Smooth muscle cell (in vitro differentiated cells): ENCODE measurements around the gene CEP164. TPM values are rescaled to one million over a fixed set of nuclear protein-coding genes. Genes with fewer than 3 reads are reported as not detected.

Experiments
- DNase-seq: peaks from one replicate; lab custom pipeline; 2025; ENCODE audit not compliant: unreplicated experiment; lab: John Stamatoyannopoulos, UW
- H2AFZ ChIP-seq: fragments of 200-600 bp; sonication (generic); 2 replicates; pipeline ENCODE4 v1.6.0; 2016; ENCODE audit warnings: antibody characterized with exemption, low read depth, mild to moderate bottlenecking
- H3F3A ChIP-seq: fragments of 200-600 bp; sonication (generic); 2 replicates; pipeline ENCODE4 v1.6.0; 2017; ENCODE audit warnings: antibody characterized with exemption, low read depth
- H3K27ac ChIP-seq: fragments of 200-600 bp; sonication (generic); 2 replicates; pipeline ENCODE4 v1.5.1; 2016; ENCODE audit warnings: low read depth, mild to moderate bottlenecking
- H3K27me3 ChIP-seq: fragments of 200-600 bp; sonication (generic); 2 replicates; pipeline ENCODE4 v1.6.1; 2016; ENCODE audit warnings: low read depth, mild to moderate bottlenecking
- H3K36me3 ChIP-seq: fragments of 200-600 bp; sonication (generic); 2 replicates; pipeline ENCODE4 v1.5.1; 2016; ENCODE audit warnings: low read depth
- H3K4me1 ChIP-seq: fragments of 200-600 bp; sonication (generic); 2 replicates; pipeline ENCODE4 v1.5.1; 2016; ENCODE audit warnings: low read depth
- H3K4me2 ChIP-seq: fragments of 200-600 bp; sonication (generic); 2 replicates; pipeline ENCODE4 v1.6.0; 2016; ENCODE audit warnings: mild to moderate bottlenecking
- H3K4me3 ChIP-seq: fragments of 200-600 bp; sonication (generic); 2 replicates; pipeline ENCODE4 v1.5.1; 2016; ENCODE audit warnings: mild to moderate bottlenecking
- H3K79me2 ChIP-seq: fragments of 200-600 bp; sonication (generic); 2 replicates; pipeline ENCODE4 v1.6.0; 2016; ENCODE audit warnings: low read depth, mild to moderate bottlenecking
- H3K9ac ChIP-seq: fragments of 200-600 bp; sonication (generic); 2 replicates; pipeline ENCODE4 v1.6.0; 2016; ENCODE audit warnings: low read depth
- H3K9me3 ChIP-seq: fragments of 200-600 bp; sonication (generic); replicated peaks from 2 replicates; pipeline ENCODE4 v1.5.1; 2016; ENCODE audit warnings: low read depth
- H4K20me1 ChIP-seq: fragments of 200-600 bp; sonication (generic); 2 replicates; pipeline ENCODE4 v1.6.0; 2016; ENCODE audit warnings: low read depth
- CTCF ChIP-seq: fragments of 200-600 bp; sonication (generic); IDR thresholded peaks from 2 replicates; pipeline ENCODE4 v1.5.1; 2017; ENCODE audit warnings: borderline replicate concordance, mild to moderate bottlenecking, antibody characterized with exemption; ENCODE audit not compliant: insufficient read depth, poor library complexity, severe bottlenecking
- WGBS: methylation state at CpG from one replicate; pipeline ENCODE4 v1.1.7; 2016; ENCODE audit warnings: low lambda C conversion rate; 5-methylcytosine and 5-hydroxymethylcytosine counted together
- polyA plus RNA-seq: library from polyadenylated mRNA; unstranded; fragments of >200 nt; fragmentation: Nextera tagmentation; extraction: Ambion mirVana; gene quantifications from 2 replicates; pipeline ENCODE4 v1.2.1, GENCODE V29; 2016
- total RNA-seq: library from RNA; depleted of rRNA; stranded (reverse); fragments of >200 nt; gene quantifications from 2 replicates; pipeline ENCODE4 v1.2.3, GENCODE V29; 2014

Gene CEP164
- total and polyA plus RNA-seq, 2 experiments from 2014 or later = 11.2 to 30.7 TPM

GRCh38 chr11:117286588-117286987, 41.1 kb upstream of the CEP164 start:
- Histone ChIP-seq H3K27me3 (no peaks in the 10 kb centered on the region), H3K36me3 (peaks cover 8% of the 10 kb centered on the region), H3K9ac (no peak overlapping the region), H3K9me3 (no peaks in the 10 kb centered on the region), H3F3A (no peaks in the 10 kb centered on the region), H3K4me3 (no peak overlapping the region), H3K4me1 (no peaks in the 10 kb centered on the region), H3K4me2 (no peak overlapping the region), H2AFZ (no peak overlapping the region), H3K79me2 (no peaks in the 10 kb centered on the region), H3K27ac (no peak overlapping the region), H4K20me1 (no peaks in the 10 kb centered on the region)
- WGBS = 98% methylated on average over 2 of the region's 2 CpGs
- DNase-seq = no peak
- TF ChIP-seq CTCF = no peak

- no peaks in the 10 kb centered on the region for H3K4me1 ChIP-seq
- no peak overlapping the region for H3K4me3 ChIP-seq
- no peak for TF ChIP-seq CTCF
- H3K9ac ChIP-seq = no peak overlapping the region
- H3K9me3 ChIP-seq = no peaks in the 10 kb centered on the region
- no peak overlapping the region for H3K4me2 ChIP-seq
- H3K36me3 ChIP-seq = peaks cover 8% of the 10 kb centered on the region
- DNase-seq = no peak
- no peaks in the 10 kb centered on the region for H3K79me2 ChIP-seq
- 88% methylated on average over 3 of the region's 3 CpGs for WGBS
- H4K20me1 ChIP-seq = no peaks in the 10 kb centered on the region
- no peaks in the 10 kb centered on the region for H3F3A ChIP-seq
- H3K27ac ChIP-seq = no peak overlapping the region
- no peaks in the 10 kb centered on the region for H3K27me3 ChIP-seq
- H2AFZ ChIP-seq = no peak overlapping the region
Measured at GRCh38 chr11:117287668-117288067, 40.0 kb upstream of the CEP164 start.

GRCh38 chr11:117289795-117290194, 37.9 kb upstream of the CEP164 start:
- H3K36me3 ChIP-seq = peaks cover 8% of the 10 kb centered on the region
- 95% methylated on average over 1 of the region's 1 CpG for WGBS
- H3K9me3 ChIP-seq = no peaks in the 10 kb centered on the region

More at GRCh38 chr11:117289795-117290194, 37.9 kb upstream of the CEP164 start:
- Histone ChIP-seq H2AFZ (no peak overlapping the region), H3K4me2 (no peak overlapping the region), H3K27me3 (no peaks in the 10 kb centered on the region), H3F3A (no peaks in the 10 kb centered on the region), H3K4me3 (no peak overlapping the region), H3K4me1 (no peaks in the 10 kb centered on the region), H4K20me1 (no peaks in the 10 kb centered on the region), H3K27ac (no peak overlapping the region), H3K79me2 (no peaks in the 10 kb centered on the region), H3K9ac (no peak overlapping the region)
- TF ChIP-seq CTCF = no peak
- no peak for DNase-seq
